Spleen (tissue), 11 donors: ENCODE results near the gene SMAD3. TPM values are rescaled to one million over a fixed set of nuclear protein-coding genes. Genes with fewer than 3 reads are reported as not detected.

Experiments used
- DNase-seq: peaks from one replicate; pipeline ENCODE4 v3.0.0-alpha.2; 2020
- H3K27ac ChIP-seq, 8 donors: fragments of 200-600 bp; sonication (generic) in 7 of 8; 1 replicate in 4 of 8; 2 replicates in 4 of 8; pipeline versions ENCODE4 v1.5.0 to v1.8.0; 2016 to 2021; ENCODE audit warnings: inconsistent platforms in 4 of 8, mild to moderate bottlenecking in 4 of 8, moderate library complexity in 1 of 8
- H3K27me3 ChIP-seq, 7 donors: fragments of 200-600 bp; sonication (generic) in 6 of 7; replicated peaks in 1 of 7; 1 replicate in 4 of 7; 2 replicates in 3 of 7; pipeline versions ENCODE4 v1.5.0 to v1.8.0; 2016 to 2021; ENCODE audit warnings: inconsistent platforms in 3 of 7, mild to moderate bottlenecking in 1 of 7
- H3K36me3 ChIP-seq, 6 donors: fragments of 200-600 bp; sonication (generic) in 5 of 6; 1 replicate in 4 of 6; 2 replicates in 2 of 6; pipeline versions ENCODE4 v1.5.0 to v1.8.0; 2016 to 2021; ENCODE audit warnings: inconsistent platforms in 2 of 6
- H3K4me1 ChIP-seq, 6 donors: fragments of 200-600 bp; sonication (generic) in 5 of 6; 1 replicate in 3 of 6; 2 replicates in 3 of 6; pipeline versions ENCODE4 v1.5.0 to v1.8.0; 2016 to 2021; ENCODE audit warnings: inconsistent platforms in 3 of 6
- H3K4me3 ChIP-seq, 8 donors: fragments of 200-600 bp; sonication (generic) in 7 of 8; 1 replicate in 4 of 8; 2 replicates in 4 of 8; pipeline versions ENCODE4 v1.5.0 to v1.8.0; 2016 to 2021; ENCODE audit warnings: inconsistent platforms in 4 of 8, mild to moderate bottlenecking in 4 of 8, moderate library complexity in 2 of 8
- H3K9me3 ChIP-seq, 8 donors: fragments of 200-600 bp; sonication (generic) in 7 of 8; 1 replicate in 4 of 8; 2 replicates in 4 of 8; pipeline versions ENCODE4 v1.5.0 to v1.8.0; 2016 to 2021; ENCODE audit warnings: inconsistent platforms in 4 of 8
- CTCF ChIP-seq, 11 experiments: fragments of 200-600 bp in 7 of 11; fragments of 450-650 bp in 4 of 11; sonication (generic) in 4 of 11; IDR thresholded peaks in 8 of 11; conservative IDR thresholded peaks in 3 of 11; 1 replicate in 7 of 11; 2 replicates in 4 of 11; pipeline versions ENCODE4 v1.4.0 to v1.8.0; 2016 to 2021; ENCODE audit warnings: antibody characterized with exemption in 11 of 11, inconsistent platforms in 4 of 11, mild to moderate bottlenecking in 1 of 11
- POLR2A ChIP-seq, 3 donors: fragments of 450-650 bp; IDR thresholded peaks; one replicate each; pipeline ENCODE4 v1.5.1; 2017; ENCODE audit warnings: antibody characterized with exemption in 3 of 3, mild to moderate bottlenecking in 1 of 3
- POLR2AphosphoS5 ChIP-seq, 3 donors: sonication (generic); formaldehyde crosslinking; IDR thresholded peaks; one replicate each; pipeline ENCODE4 v1.5.1; 2017; ENCODE audit warnings: antibody characterized with exemption in 3 of 3
- WGBS, 5 donors: extraction: QIAGEN DNeasy Blood & Tissue Kit in 3 of 5; methylation state at CpG; one replicate each; pipeline versions ENCODE4 v1.1.5 to v1.1.7; 2013 to 2018; 5-methylcytosine and 5-hydroxymethylcytosine counted together
- intact Hi-C: fragments of 100-400 bp; cut with DNase I; formaldehyde crosslinking; loops from one replicate; pipeline ENCODE4 v1.15.0; 2023; ENCODE audit warnings: low total_unique reads
- polyA plus RNA-seq, 3 donors: library from polyadenylated mRNA; stranded (reverse); fragments of 200-250 nt; gene quantifications; one replicate each; pipeline ENCODE4 v1.2.1, GENCODE V29; 2013
- total RNA-seq, 7 donors: library from RNA; depleted of rRNA in 3 of 7; stranded (reverse); fragments of >200 nt in 3 of 7; fragmentation: NEBNext Ultra II Directional in 4 of 7; extraction: Animal tissue kit (Norgen Biotek cat#: 25700) in 4 of 7; gene quantifications; one replicate each; pipeline versions ENCODE4 v1.1.0 to v1.2.1, GENCODE V29; 2016 to 2021
- donor health status: healthy with polysubstance abuse.
- donor health status: DM: no; HTN: no; CAD: no; lungs with moderate emphysema.
- donor health status: DM: no; HTN: no; CAD: no.
- donor health status: Bipolar disorder and iron deficiency.
- donor health status: healthy.
- donor health status: DM: no; HTN: no; CAD: no.
- donor health status: DM: yes; HTN: yes; CAD: no.

SMAD3 gene
- total and polyA plus RNA-seq, 10 donors = 8.3 to 78.4 (median 33.7) TPM

- DNase-seq = no peak
- no peak for TF ChIP-seq CTCF (IDR thresholded peaks at IDR 0.05 in 8 of 11, conservative IDR thresholded peaks at IDR 0.05 in 3 of 11)
- TF ChIP-seq POLR2A (IDR thresholded peaks at IDR 0.05) = no peak
- no peak for TF ChIP-seq POLR2AphosphoS5 (IDR thresholded peaks at IDR 0.05)
- 55 to 71% (median 66%) methylated on average over 7 of the region's 7 CpGs for WGBS, 5 donors
- Histone ChIP-seq H3K36me3 (peaks cover 0 to 22% (median 3%) of the 10 kb centered on the region in 6 donors), H3K4me1 (peaks cover 55 to 100% (median 95%) of the 10 kb centered on the region in 6 donors), H3K4me3 (no peak overlapping the region), H3K9me3 (no peaks in the 10 kb centered on the region), H3K27me3 (no peaks in the 10 kb centered on the region), H3K27ac (peak overlapping the region; percentile 28 to 85 (median 70))
- intact Hi-C loops = no loop called here
These were observed 26.7 kb downstream of the SMAD3 start for GRCh38 chr15:67091980-67092677.

GRCh38 chr15:67092752-67093503 lies 27.5 kb downstream of the SMAD3 start:
- H3K27ac ChIP-seq = peak overlapping the region; percentile 28 to 85 (median 70)
- H3K27me3 ChIP-seq = no peaks in the 10 kb centered on the region
- peaks cover 62 to 100% (median 95%) of the 10 kb centered on the region in 6 donors for H3K4me1 ChIP-seq
- DNase-seq = no peak
- peaks cover 0 to 22% (median 3%) of the 10 kb centered on the region in 6 donors for H3K36me3 ChIP-seq
- intact Hi-C loops = no loop called here
- TF ChIP-seq POLR2A (IDR thresholded peaks at IDR 0.05) = no peak
- TF ChIP-seq POLR2AphosphoS5 (IDR thresholded peaks at IDR 0.05) = no peak
- TF ChIP-seq CTCF (IDR thresholded peaks at IDR 0.05 in 8 of 11, conservative IDR thresholded peaks at IDR 0.05 in 3 of 11) = no peak
- no peak overlapping the region for H3K4me3 ChIP-seq
- no peaks in the 10 kb centered on the region for H3K9me3 ChIP-seq
- WGBS, 5 donors = 64 to 76% (median 69%) methylated on average over 9 of the region's 9 CpGs

- DNase-seq = peak; percentile 91
- peaks cover 62 to 100% (median 95%) of the 10 kb centered on the region in 6 donors for H3K4me1 ChIP-seq
These were observed 28.1 kb downstream of the SMAD3 start for GRCh38 chr15:67093504-67093862.

GRCh38 chr15:67094001-67094826 lies 28.8 kb downstream of the SMAD3 start:
- peak overlapping the region in 7 of 8 donors; percentile 43 to 85 (median 70) for H3K27ac ChIP-seq

More at GRCh38 chr15:67093504-67093862, 28.1 kb downstream of the SMAD3 start:
- TF ChIP-seq POLR2A (IDR thresholded peaks at IDR 0.05) (no peak), POLR2AphosphoS5 (IDR thresholded peaks at IDR 0.05) (peak; percentile 12 to 76 (median 73))
- H3K27me3 ChIP-seq = no peaks in the 10 kb centered on the region
- 30 to 64% (median 51%) methylated on average over 7 of the region's 7 CpGs for WGBS, 5 donors
- H3K36me3 ChIP-seq = peaks cover 0 to 22% (median 3%) of the 10 kb centered on the region in 6 donors
- intact Hi-C loops = no loop called here
- peak overlapping the region in 7 of 8 donors; percentile 43 to 85 (median 70) for H3K27ac ChIP-seq
- peak overlapping the region in 1 of 8 donors; percentile 16 for H3K4me3 ChIP-seq
- no peaks in the 10 kb centered on the region for H3K9me3 ChIP-seq

More at GRCh38 chr15:67094001-67094826, 28.8 kb downstream of the SMAD3 start:
- peaks cover 63 to 100% (median 95%) of the 10 kb centered on the region in 6 donors for H3K4me1 ChIP-seq
- peak; percentile 64 for DNase-seq
- 75 to 81% (median 77%) methylated on average over 9 to 15 of the region's 15 CpGs for WGBS, 5 donors
- intact Hi-C loops = no loop called here
- H3K4me3 ChIP-seq = peak overlapping the region in 1 of 8 donors; percentile 16
- H3K9me3 ChIP-seq = no peaks in the 10 kb centered on the region
- peaks cover 0 to 22% (median 3%) of the 10 kb centered on the region in 6 donors for H3K36me3 ChIP-seq
- no peaks in the 10 kb centered on the region for H3K27me3 ChIP-seq
- TF ChIP-seq POLR2A (IDR thresholded peaks at IDR 0.05) (no peak), POLR2AphosphoS5 (IDR thresholded peaks at IDR 0.05) (no peak), CTCF (IDR thresholded peaks at IDR 0.05 in 8 of 11, conservative IDR thresholded peaks at IDR 0.05 in 3 of 11) (no peak)
